Fibroblast of skin of back (primary cell): Measurements from ENCODE around the gene SLC7A14.
"Not testable (repeated sequence)": the region's sequence is repeated elsewhere in the genome, so short reads cannot be mapped to it uniquely, and the experiment has no call there.

Experiments
- DNase-seq: peaks from one replicate; pipeline ENCODE4 v3.0.0-alpha.2; 2013

The SLC7A14 gene

DNA sequence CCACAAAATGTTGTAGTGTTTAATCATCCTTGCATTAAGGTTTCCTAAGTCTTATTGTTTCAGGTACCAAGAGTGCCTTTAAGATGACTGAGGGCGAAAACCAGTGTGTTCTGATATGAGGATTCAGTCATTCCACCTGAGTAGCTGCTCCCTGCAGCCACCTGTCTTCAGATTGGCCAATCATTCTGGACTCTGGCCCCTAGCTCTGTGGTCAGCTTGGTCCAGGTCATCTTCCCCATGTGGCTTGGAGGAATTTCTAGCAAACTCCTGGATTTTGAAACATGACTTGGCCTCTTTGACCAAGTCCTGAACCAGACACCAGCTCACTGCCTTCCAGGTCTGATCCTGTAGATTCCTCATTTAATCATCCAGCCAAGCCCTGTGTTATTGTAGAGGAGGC is 7.8 kb upstream of the SLC7A14 start:
- DNase-seq: no peak

DNA sequence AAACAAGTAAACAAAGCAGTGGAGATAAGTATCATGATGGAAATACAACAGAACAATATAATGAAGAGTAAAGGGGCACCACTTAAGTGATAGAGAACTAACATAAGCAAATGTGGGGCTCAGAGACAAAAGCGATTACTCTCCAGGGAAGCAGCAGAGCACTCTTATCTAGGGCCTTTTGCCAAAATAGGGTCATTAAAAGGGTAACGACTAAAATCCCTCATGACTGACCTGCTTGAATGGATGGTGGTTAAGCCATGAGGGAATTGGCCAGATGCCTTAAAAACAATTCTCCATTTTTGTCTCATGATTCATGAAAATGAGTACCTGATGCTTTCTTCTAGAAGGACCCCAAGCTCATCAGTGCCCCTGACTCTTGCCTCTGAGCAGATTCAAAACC is 3.2 kb upstream of the SLC7A14 start:
- DNase-seq: no peak

DNA sequence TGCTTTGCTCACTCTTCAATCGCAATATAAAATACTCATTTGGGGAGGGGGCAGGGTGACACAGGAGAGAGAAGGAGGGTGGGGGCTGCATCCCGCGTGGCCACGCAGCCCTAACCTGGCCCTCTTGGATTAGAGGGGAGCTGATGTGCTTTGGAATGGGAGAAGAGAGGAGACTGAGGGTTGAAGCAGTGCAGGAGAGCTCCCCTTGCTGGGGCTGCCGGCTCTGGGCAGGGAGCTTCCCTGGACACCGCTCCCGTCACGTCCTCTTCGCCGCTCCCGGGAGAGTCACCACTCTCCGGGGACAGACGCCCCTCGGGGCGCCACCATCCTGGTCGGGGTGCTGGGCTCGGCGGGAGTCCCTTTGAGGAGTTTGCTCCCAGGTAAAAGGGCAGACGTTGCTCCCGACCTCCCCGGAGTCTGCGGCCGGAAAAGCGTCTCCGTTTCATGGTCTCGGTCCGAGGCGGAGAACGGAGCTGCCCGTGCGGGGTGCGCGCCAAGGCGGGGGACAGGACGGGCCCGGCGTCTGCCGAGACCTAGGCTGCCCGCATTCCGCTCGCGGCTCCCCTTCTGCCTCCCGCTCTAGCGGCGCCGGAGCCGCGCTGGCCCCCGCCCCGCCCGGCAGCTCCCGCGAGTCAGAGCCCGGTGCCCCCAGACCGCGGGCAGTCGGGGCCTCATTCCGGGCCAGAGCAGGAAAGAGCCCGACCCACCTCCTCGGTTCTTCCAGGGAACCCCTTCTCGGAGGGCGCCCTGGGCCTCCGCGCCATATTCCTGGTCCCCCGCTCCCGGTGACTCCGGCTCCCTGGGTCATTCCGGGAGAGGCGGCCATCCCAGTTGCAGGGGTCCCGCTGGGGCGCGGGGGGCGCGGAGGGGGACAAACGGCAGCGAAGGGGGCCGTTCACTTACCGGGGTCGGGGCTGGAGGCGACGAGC is 603 bp downstream of the SLC7A14 start:
- DNase-seq: no peak

DNA sequence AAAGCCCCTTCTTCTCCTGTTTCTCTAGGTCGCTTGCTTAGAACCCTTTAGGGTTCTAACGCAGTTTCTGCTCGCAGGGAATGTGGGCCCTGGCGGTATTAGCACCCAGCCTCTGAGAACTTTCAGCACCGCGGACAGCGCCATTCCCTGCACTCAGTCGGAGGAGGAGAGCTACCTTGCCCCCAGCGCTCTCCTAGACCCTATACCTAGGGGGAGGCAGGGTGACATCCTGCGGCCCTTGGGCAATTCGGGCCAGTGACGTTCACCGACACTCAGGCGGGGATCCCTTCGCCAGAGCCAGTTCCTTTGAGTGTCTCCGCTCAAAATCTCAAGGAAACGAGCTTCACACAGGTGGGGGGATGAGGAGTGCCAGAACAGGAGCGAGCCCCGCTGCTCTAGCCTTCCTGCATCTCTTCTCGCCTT is 1.3 kb downstream of the SLC7A14 start:
- DNase-seq: peak; percentile 72

DNA sequence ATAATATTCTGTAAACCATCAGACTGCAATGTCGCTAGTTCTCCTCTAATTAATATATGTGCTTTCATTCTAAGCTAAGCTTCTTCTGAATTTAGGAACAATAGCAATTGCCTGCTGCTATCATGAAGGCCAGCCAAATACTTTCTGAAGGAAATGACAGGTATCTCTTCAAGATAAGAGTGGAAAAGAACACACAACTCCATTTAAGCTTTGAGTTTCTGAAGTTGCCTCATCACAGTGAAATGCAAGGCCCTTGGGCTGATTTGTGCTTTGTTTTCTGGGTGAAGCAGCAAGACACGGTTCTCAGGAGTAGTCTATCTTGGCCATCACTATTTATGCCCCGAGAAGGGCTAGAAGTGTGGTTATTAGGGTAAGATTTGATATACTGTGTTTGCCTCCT is 6.2 kb downstream of the SLC7A14 start:
- no peak for DNase-seq

DNA sequence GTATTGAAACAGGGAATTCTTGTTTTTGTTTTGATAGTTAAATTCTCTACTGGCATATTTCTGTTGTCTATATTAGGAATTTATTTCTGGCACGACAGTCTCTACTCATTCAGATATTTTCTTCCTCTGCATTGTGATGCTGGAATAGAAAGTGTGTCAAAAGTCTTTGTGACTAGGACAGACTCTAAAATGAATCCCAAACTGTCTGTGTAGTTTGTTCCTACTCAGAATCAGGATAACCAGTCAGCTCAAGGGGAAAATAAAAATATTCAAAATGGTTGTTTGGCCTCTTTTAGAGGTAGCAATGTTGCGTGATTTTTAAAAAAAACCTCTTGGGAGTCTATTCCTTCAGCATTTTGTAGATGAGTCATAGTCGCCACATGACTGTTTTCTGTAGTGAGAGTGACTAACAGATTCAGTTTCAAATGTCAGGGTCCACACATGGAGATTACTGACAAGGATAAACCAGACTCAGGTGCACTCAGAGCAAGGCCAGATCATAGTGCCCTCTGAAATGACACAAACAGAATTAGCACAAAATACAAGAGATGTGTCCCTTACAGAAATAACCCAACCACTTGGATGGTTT is 13.1 kb downstream of the SLC7A14 start:
- peak; percentile 82 for DNase-seq

DNA sequence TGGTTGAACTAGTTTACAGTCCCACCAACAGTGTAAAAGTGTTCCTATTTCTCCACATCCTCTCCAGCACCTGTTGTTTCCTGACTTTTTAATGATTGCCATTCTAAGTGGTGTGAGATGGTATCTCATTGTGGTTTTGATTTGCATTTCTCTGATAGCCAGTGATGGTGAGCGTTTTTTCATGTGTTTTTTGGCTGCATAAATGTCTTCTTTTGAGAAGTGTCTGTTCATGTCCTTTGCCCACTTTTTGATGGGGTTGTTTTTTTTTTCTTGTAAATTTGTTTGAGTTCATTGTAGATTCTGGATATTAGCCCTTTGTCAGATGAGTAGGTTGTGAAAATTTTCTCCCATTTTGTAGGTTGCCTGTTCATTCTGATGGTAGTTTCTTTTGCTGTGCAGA is 18.3 kb downstream of the SLC7A14 start:
- DNase-seq: not testable (repeated sequence)

DNA sequence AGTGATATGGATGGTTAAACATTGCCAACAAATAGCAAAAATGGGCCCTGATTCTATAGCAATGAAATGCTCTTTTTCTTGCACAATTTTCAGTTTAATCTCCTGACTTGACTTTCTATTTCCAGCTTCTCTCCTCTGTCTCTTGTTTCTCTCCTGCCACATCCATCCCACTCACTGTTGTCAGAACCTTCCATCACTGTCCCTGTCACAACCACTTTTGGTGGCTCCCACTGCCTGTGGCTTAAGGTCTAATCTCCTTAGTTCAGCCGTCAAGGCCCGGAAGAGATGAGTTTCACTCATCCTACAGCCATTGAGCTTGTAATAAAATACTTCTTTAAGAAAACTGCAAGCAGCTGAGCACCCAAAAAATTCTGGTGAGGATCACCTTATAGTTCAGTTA is 19.5 kb downstream of the SLC7A14 start:
- DNase-seq: no peak

DNA sequence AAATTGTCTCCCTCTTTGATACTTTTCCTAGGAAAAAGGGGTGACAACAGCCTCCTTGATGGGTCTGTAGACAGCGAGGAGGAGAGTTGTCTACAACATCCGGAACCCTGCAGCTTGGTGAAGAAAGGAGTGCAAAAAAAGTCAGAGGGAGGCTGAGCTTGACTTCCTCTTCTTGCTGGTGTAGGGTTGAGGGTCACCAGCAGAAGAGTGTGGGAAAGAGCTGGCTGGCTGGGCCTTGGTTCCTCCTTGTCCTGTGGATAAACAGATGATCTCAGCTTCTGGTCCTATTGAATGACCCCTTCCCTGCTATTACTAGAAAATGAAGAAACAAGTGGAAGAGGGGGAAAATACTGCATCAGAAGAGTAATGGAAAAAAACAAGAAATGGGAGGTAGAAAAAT is 20.4 kb downstream of the SLC7A14 start:
- DNase-seq: no peak

DNA sequence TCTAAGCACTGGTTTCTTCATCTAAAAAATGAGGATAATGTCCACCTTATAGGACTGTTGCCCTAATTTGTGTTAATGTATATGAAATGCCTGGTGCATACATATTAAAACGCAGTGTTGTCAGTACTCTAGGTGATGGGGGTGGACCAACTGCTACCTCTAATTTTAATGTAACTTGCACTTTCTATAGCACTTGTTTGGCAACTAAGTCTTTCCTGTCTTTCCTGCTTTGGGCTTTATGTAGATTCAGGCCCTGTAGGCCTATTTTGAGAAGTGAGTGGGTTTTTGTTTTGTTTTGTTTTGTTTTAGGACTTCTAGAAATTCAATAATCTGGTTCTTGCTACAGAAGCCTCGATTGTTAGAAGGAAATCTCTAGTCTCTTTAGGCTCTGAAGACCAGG is 21.2 kb downstream of the SLC7A14 start:
- no peak for DNase-seq

DNA sequence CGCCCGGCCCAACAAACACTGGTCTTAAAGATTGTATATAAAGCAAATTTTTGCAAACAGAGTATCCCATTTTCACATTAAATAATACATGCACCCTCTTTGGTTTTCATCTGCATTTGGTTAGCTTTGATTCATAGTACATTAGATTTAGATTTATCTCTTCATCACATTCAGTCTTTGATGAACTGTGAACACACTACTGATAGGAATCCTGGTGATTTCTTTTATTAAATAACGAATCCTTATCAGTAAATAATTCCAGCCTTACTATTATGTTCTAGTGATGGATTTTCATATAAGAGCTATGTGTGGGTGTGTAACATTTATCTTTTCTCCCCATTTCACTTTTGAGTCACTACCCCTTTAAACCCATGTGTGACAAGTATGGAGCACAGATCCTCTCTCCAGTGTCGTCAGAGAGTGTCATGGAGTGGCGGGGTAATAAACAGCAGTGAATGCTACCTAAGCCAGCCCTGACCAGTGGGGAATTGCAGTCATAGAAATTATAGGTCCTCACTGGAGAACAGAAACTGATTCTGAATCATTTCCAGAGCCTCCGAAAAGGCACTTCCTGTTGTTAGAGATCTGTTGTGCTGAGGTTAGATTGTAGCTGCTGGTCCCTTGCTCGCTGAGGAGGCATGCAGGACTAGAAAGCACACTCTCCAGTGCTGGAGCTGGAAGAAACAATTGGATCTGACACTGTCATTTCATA is 22.0 kb downstream of the SLC7A14 start:
- peak; percentile 63 for DNase-seq

DNA sequence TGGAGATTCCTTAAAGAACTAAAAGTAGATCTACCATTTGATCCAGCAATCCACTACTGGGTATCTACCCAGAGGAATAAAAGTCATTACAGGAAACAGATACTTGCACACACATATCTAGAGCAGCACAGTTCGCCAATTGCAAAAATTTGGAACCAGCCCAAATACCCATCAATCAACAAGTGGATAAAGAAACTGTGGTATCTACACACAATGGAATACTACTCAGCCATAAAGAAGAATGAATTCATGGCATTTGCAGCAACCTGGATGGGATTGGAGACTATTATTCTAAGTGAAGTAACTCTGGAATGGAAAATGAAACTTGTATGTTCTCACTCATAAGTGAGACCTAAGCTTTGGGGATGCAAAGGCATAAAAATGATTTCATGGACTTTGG is 23.8 kb downstream of the SLC7A14 start:
- no peak for DNase-seq

DNA sequence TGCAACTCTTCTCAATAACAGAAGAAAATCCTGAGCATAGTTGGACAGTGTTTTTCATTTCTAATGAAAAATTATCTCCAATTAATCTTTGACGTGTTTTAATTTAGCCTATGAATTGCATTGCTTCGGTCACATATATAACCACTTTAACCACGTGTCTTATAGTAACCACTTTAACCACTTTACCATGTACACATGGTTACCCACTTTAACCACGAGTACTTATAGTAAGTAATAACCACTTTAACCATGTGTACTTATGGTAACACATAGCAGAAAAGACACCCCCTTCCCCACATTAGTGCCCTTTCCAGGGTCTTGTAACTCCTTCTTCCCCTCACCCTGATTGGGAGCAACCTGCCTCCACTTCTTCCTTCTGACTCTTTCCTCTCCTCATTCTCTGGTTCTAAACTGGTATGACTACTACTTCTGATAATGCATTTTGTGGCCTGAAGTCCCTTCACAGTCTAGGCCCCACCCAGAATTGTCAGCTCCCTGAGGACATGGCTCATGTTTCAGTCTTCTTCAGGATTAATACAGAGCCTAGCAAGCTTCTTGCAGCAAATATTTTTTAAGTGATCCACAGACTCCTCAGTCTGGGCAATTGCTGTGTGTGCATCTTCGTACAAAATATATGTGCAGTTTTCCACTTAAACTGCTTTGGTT is 25.0 kb downstream of the SLC7A14 start:
- peak; percentile 21 for DNase-seq

DNA sequence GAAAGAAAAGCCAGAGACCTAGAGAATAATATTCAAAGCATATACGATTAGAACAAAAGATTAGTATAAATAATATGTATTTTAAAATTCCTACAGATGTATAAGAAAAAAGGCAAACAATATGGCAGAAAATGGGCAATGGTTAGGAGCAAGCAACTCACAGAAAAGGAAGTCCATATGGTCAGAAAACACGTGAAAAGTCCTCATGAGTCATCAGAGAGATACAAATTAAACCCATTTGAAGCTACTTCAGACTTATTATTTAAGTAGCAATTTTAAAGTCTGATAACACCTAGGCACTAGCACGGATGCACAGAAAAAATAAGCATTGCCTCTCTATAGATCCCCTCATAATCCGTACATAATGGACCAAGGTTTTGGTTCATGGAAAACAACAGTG is 25.6 kb downstream of the SLC7A14 start:
- no peak for DNase-seq

DNA sequence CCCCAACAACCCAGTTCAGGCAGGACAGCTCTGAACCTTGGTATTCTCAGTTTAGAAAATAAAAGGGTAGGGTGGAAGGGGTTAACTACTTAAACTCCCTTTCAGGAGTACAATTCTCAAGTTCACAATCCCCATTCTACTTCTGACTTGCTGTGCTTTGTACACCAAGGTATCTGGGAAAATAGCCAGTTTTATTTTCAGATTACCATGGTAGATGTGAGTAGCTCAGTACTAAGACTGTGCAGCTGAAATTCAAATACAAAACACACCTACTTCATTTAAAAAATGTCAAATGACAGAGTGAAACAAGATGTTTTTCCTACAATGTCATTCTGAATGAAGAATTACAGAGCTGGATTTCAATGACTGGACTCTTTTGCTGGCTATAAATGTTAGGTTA is 27.4 kb downstream of the SLC7A14 start:
- DNase-seq: no peak

DNA sequence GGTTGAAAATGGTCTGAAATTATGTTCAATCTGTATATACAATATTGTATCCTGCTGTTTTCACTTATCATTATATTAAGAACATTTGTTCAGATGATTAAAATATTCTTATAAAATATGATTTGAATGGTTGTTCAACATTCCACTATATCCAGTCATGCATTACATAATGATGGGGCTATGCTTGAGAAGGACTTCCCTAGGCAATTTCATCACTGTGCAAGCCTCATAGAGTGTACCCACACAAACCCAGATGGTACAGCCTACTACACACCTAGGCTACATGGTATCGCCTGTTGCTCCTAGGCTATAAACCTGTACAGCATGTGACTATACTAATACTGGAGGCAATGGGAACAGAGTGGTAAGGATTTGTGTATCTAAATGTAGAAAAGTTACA is 30.5 kb downstream of the SLC7A14 start:
- DNase-seq: peak; percentile 66

DNA sequence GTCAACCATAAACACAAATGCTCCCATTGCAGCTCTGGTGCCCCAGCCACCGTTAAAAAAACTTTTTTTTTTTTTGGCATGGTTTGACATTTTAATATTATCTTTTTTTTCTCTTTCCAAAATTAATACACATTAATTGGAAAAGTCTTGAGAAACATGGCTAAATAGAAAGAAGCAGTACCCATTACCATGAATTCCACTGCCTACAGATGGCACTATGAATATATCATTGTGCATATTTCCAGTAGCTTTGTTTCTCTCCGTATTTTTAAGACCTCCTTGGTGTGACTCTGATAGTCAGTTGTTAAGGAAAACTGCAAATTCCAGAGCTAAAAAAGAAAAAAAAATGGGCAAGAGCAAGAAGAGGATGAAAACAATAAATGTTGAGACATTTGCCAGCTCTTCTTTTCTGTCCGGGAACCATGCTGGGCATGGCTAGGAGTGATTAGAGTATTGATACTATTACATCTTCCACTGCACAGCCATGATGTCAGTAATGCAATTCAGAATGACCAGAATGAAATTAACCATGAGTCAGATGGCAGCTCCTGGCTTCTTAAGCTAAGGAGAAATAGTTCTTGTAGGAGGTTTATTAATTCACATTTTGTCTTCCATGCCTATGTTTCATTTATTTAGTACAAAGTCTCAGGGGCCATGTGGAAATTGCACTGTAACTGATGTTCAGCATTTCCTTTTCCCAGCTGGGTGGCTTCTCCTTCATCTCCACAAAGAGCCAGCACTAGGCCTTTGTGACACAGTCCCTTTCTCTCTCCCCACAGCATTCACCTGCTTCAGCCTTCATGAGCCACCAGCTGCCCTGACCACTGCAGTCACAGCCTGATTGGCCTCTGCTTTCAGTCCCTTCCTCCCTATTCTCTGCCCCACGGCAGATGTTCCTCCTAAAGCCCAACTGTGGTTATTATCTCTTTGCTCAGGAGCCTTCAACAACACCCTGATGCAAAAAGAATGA is 31.8 kb downstream of the SLC7A14 start:
- DNase-seq: peak; percentile 15

DNA sequence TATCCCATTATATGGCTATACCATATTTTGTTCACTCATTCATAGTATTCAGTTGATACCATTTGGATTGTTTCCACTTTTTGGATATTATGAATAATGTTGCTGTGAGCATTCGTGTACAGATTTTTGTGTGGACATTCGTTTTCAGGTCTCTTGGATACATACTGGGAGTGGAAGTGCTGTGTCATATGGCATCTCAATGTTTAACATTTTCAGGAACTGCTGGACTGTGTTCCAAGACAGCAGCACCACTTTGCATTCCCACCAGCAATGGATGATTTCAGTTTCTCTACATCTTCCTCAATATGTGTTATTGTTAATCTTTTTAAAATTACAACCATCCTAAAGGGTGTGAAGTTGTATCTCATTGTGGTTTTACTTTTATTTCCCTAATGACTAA is 34.6 kb downstream of the SLC7A14 start:
- no peak for DNase-seq

DNA sequence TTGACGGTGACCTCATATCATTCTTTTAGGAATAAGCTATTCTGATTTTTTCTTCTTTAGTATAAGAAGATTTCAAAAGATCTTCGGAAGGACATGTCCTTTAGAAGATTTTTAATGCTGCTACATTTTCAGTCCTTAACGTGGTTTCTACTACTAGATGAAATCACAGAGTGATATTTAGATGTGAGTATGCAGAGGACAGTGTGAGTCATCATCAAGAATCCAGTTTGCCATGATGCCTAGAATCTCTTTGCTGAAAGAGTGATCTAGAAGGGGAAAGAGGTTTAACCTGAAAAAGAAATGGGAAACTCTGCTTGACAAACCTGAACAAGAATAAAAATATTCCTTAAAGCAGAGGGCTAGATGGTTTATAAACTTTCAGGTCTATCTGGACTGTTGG is 43.2 kb downstream of the SLC7A14 start:
- peak; percentile 39 for DNase-seq

DNA sequence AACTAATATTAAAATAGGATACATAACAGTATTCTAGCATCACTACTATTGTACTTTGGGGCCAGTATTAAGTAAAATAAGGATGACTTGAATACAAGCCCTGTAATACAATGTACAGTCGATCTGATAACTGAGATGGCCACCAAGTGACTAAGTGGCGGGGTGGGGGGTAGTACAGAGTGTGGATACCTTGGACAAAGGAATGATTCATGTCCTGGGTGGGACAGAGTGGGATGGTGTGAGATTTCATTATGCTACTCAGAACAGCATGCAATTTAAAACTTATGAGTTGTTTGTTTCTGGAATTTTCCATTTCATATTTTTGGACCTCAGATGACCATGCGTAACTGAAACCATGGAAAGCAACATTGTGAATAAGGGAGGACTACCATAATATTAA is 46.0 kb downstream of the SLC7A14 start:
- DNase-seq: no peak

DNA sequence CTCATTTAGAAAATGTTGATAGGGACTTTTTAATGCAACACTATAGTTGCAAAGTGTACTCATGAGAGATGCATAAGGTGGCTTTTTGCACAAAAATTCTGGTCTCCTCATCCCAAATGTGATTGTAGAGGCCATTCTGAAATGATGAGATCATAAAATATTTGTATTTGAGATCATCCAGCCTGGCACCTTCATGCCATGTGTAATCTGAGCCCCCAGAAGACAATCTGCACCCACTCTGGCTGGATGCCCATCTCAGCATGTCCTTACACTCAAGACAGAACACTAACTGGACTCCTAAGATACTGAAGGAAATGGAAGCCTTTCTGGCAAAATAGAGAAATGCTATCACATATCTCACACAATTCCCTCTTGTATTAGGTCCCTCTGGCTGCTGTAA is 49.2 kb downstream of the SLC7A14 start:
- DNase-seq: peak; percentile 13

DNA sequence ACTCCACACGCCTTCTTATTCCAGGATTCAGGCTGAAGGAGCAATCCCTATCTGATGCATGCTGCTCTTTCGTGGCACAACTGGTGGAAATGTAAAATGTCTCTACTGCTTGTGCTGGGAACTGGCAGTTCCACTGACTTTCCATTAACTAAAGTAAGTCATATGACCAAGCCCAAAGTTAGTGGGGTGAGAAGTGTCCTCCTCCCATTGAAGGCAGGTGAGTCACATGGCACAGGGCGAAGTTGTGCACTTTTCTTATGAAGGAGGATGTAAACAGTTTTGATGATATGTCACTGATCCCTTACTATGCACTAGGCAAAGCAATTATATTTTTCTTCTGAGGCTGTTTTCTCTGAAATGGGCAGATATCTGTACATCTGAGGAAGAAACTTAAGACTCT is 51.6 kb downstream of the SLC7A14 start:
- DNase-seq: no peak
